HEK293T (cell line): ENCODE results near the gene ELP4.

Experiments
- FOXA1 ChIP-seq: fragments of 450-650 bp; IDR thresholded peaks from 2 replicates; pipeline ENCODE4 v1.6.1; 2016; ENCODE audit warnings: mild to moderate bottlenecking
- FOXK2 ChIP-seq: fragments of 450-650 bp; IDR thresholded peaks from 2 replicates; pipeline ENCODE4 v1.6.1; 2016; ENCODE audit warnings: mild to moderate bottlenecking
- SP1 ChIP-seq: fragments of 450-650 bp; IDR thresholded peaks from 2 replicates; pipeline ENCODE4 v1.6.1; 2017
- SUZ12 ChIP-seq: fragments of 450-650 bp; IDR thresholded peaks from 2 replicates; pipeline ENCODE4 v1.6.1; 2016; ENCODE audit warnings: mild to moderate bottlenecking
- TARDBP ChIP-seq: fragments of 450-650 bp; IDR thresholded peaks from 2 replicates; pipeline ENCODE4 v1.6.1; 2016
- ZNF384 ChIP-seq: fragments of 450-650 bp; IDR thresholded peaks from 2 replicates; pipeline ENCODE4 v1.6.1; 2016

DNA sequence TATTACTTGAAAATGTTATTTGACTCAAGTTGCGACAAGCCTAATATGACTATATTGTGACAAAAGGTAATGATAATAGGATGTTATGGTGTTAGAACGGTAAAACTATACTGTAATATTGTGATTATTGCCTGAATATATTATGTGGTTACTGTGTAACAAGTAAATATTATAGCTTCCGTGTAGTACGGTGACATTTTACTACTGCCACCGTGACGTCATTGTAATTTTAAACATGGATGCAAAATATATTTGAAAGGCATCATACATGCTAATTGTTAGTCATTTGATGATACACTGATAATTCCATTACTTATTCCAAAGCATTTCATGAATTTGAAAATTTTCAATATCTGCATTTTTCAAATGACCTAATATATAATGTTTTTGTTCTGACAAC is 2.5 kb downstream of the ELP4 start:
- no peak for TF ChIP-seq FOXK2
- no peak for TF ChIP-seq FOXA1
- TF ChIP-seq SP1, result no peak
- TF ChIP-seq SUZ12, result no peak
- TF ChIP-seq ZNF384, result no peak
- no peak for TF ChIP-seq TARDBP
